Esophagus muscularis mucosa (tissue), 3 donors: ENCODE results near the gene PM20D1.
A peak's percentile ranks its signal among the peaks of the same experiment; 100 is the strongest.

Experiments
- CTCF ChIP-seq, 3 experiments: fragments of 200-600 bp in 2 of 3; fragments of 450-650 bp in 1 of 3; sonication (generic) in 2 of 3; IDR thresholded peaks; one replicate each; pipeline ENCODE4 v1.5.1; 2017 to 2019; ENCODE audit warnings: antibody characterized with exemption in 3 of 3, mild to moderate bottlenecking in 2 of 3, moderate library complexity in 1 of 3
- POLR2A ChIP-seq: fragments of 450-650 bp; IDR thresholded peaks from one replicate; pipeline ENCODE4 v1.6.1; 2017; ENCODE audit warnings: antibody characterized with exemption, moderate library complexity, mild to moderate bottlenecking, low read depth
- POLR2AphosphoS5 ChIP-seq, 2 donors: sonication (generic); formaldehyde crosslinking; IDR thresholded peaks; one replicate each; pipeline ENCODE4 v1.6.1; 2017; ENCODE audit warnings: antibody characterized with exemption in 2 of 2

GRCh38 chr1:205849619-205850355, at the start of gene PM20D1:
- TF ChIP-seq POLR2A (no peak), POLR2AphosphoS5 (IDR thresholded peaks at IDR 0.05) (peak; percentile 54 to 73), CTCF (IDR thresholded peaks at IDR 0.05) (no peak)
